ENCODE measurements around the gene CCT6B.

CCT6B gene

DNA sequence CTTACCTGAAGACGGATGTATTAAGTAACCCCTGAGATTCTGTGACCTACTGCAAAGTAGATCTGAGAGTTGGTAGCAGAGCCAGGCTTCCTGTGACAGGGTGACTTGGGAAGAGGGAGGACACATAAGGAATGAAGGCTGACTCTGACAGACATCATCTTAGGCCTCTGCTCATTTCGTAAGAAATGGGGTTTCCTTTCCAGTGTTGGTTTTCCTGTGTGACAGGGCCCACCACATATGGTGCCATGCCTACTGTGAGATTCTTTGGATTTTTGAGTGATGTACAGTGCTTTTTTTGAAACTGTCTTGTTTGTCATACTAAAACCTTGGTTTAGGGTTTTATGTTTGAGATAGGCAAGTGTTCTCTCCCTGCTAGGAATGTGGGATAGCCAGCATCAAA is 31.8 kb upstream of the CCT6B start:
- H3K4me3 ChIP-seq (ENCODE audit: low read length) = no peak overlapping the region
- H3K4me1 ChIP-seq (ENCODE audit: insufficient read depth, low read length) = no peaks in the 10 kb centered on the region
- H3K9me3 ChIP-seq (ENCODE audit: low read length) = no peaks in the 10 kb centered on the region
- peaks cover 96% of the 10 kb centered on the region for H3K36me3 ChIP-seq (ENCODE audit: insufficient read depth, low read length)
- no peak overlapping the region for H2AFZ ChIP-seq (ENCODE audit: low read depth, low read length)
- no peaks in the 10 kb centered on the region for H3K27me3 ChIP-seq (ENCODE audit: insufficient read depth, low read length)

DNA sequence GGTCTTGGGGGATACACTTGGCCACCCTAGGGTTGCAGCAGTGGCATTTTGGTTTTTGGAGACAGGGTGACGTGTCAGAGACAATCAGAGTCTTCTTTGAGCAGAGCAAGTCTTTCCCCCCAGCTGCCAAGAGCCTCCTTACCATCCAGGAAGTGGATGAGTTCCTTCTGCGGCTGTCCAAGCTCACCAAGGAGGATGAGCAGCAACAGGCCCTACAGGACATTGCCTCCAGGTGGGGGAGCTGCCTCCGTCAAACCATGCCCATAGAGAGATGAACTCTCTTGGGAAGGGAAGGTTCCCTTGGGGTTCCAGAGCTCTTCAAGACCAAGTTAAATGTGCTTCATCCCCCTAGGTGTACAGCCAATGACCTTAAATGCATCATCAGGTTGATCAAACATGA is 30.3 kb upstream of the CCT6B start:
- no peak overlapping the region for H2AFZ ChIP-seq (ENCODE audit: low read depth, low read length)
- no peaks in the 10 kb centered on the region for H3K27me3 ChIP-seq (ENCODE audit: insufficient read depth, low read length)
- no peaks in the 10 kb centered on the region for H3K4me1 ChIP-seq (ENCODE audit: insufficient read depth, low read length)
- H3K9me3 ChIP-seq (ENCODE audit: low read length) = no peaks in the 10 kb centered on the region
- H3K36me3 ChIP-seq (ENCODE audit: insufficient read depth, low read length) = peaks cover 93% of the 10 kb centered on the region
- no peak overlapping the region for H3K4me3 ChIP-seq (ENCODE audit: low read length)

GRCh38 chr17:34990921-34991365 is 29.7 kb upstream of the CCT6B start:
- Histone ChIP-seq H3K36me3 (ENCODE audit: insufficient read depth, low read length) (peaks cover 89% of the 10 kb centered on the region), H3K27me3 (ENCODE audit: insufficient read depth, low read length) (no peaks in the 10 kb centered on the region), H3K9me3 (ENCODE audit: low read length) (no peaks in the 10 kb centered on the region), H3K4me3 (ENCODE audit: low read length) (no peak overlapping the region), H2AFZ (ENCODE audit: low read depth, low read length) (no peak overlapping the region), H3K4me1 (ENCODE audit: insufficient read depth, low read length) (no peaks in the 10 kb centered on the region)

DNA sequence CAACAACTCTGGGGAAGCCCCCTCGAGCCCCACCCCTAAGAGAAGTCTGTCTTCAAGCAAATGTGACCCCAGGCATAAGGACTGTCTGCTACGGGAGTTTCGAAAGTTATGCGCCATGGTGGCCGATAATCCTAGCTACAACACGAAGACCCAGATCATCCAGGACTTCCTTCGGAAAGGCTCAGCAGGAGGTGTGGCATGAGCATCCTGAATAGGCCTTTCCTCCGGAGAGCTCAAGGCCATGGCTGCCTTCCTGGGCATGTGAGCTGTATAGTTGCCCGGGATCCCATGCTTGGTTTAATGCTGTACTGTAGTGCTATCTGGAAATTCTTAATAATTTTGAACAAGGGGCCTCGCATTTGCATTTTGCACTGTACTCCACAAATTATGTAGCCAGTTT is 28.2 kb upstream of the CCT6B start:
- no peaks in the 10 kb centered on the region for H3K27me3 ChIP-seq (ENCODE audit: insufficient read depth, low read length)
- no peak overlapping the region for H2AFZ ChIP-seq (ENCODE audit: low read depth, low read length)
- H3K4me3 ChIP-seq (ENCODE audit: low read length) = no peak overlapping the region
- H3K36me3 ChIP-seq (ENCODE audit: insufficient read depth, low read length) = peaks cover 84% of the 10 kb centered on the region
- H3K9me3 ChIP-seq (ENCODE audit: low read length) = no peaks in the 10 kb centered on the region
- H3K4me1 ChIP-seq (ENCODE audit: insufficient read depth, low read length) = no peaks in the 10 kb centered on the region

DNA sequence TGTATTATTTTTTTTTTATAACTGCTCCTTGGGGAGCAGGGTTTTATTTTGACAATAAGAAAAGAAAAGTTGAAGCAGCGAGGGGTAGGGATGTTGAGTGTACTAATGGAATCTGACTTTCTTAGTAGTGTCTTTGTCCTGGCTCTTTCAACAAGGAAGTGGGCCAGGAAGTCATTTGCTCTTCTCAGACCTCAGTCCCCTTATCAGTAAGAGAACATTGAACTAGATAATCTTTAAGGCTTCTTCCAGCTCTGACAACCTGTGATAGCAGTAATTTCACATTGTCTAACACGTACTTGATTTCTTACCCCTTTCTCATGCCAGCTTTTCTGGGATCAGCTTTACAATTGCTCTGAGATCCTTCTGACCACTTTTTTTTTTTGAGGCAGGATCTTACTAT is 27.4 kb upstream of the CCT6B start:
- H3K27me3 ChIP-seq (ENCODE audit: insufficient read depth, low read length) = no peaks in the 10 kb centered on the region
- H3K9me3 ChIP-seq (ENCODE audit: low read length) = no peaks in the 10 kb centered on the region
- peaks cover 2% of the 10 kb centered on the region for H3K4me1 ChIP-seq (ENCODE audit: insufficient read depth, low read length)
- peaks cover 82% of the 10 kb centered on the region for H3K36me3 ChIP-seq (ENCODE audit: insufficient read depth, low read length)
- no peak overlapping the region for H3K4me3 ChIP-seq (ENCODE audit: low read length)
- H2AFZ ChIP-seq (ENCODE audit: low read depth, low read length) = no peak overlapping the region

DNA sequence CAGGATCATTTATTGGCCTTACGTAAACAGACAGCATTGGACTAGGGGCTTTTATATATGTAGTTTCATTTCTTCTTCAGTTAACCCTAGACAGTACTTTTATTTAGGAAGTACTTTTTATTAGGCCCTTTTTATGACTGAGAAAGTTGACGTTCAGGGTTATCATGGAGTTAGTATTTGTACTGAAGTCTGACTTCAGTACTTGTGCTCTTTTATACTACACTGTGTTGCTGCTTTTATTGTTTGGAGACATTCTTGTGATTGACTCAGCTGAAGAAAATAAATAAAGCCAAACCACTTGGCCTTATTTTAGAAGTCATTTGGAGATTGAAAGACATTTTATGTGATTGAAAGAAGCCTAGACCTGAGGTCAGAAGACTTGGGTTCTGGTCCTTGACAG is 26.0 kb upstream of the CCT6B start:
- no peak overlapping the region for H2AFZ ChIP-seq (ENCODE audit: low read depth, low read length)
- no peaks in the 10 kb centered on the region for H3K9me3 ChIP-seq (ENCODE audit: low read length)
- no peaks in the 10 kb centered on the region for H3K27me3 ChIP-seq (ENCODE audit: insufficient read depth, low read length)
- peaks cover 79% of the 10 kb centered on the region for H3K36me3 ChIP-seq (ENCODE audit: insufficient read depth, low read length)
- H3K4me3 ChIP-seq (ENCODE audit: low read length) = no peak overlapping the region
- H3K4me1 ChIP-seq (ENCODE audit: insufficient read depth, low read length) = peaks cover 2% of the 10 kb centered on the region

DNA sequence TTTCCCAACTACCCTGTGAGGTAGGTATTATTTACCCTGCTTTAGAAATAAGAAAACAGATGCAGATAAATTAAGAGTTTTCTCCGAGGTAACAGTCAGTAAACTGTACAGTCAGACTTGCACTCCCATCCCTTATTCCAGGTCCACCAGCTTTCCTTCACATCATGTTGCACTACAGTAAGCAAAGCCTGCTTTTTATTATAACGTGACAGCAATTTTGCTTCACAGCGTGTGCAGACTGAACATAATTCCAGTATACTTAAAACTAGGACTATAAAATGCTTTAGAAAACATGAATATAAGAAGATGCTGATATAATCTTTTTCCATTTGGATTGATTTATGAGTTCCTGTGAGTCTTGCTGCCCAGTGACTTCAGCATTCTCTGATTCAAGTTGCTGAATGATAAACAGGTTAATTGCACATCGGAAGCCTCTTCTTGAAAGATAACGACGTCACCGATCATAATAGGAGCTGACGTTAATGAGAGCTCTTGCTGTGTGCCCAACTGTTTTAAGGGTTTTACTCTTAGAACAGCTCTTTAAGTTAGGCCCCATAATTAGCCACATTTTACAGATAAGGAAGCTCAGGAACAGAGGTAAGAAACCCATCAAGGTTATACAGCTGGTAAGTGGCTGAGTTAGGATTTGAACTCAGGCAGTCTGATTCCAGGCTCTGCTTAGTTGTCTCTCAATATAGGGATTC is 20.4 kb upstream of the CCT6B start:
- H3K4me1 ChIP-seq (ENCODE audit: insufficient read depth, low read length) = peaks cover 11% of the 10 kb centered on the region
- H3K27me3 ChIP-seq (ENCODE audit: insufficient read depth, low read length) = no peaks in the 10 kb centered on the region
- peak overlapping the region; percentile 22 for H2AFZ ChIP-seq (ENCODE audit: low read depth, low read length)
- peak overlapping the region; percentile 90 for H3K4me3 ChIP-seq (ENCODE audit: low read length)
- H3K36me3 ChIP-seq (ENCODE audit: insufficient read depth, low read length) = peaks cover 29% of the 10 kb centered on the region
- H3K9me3 ChIP-seq (ENCODE audit: low read length) = no peaks in the 10 kb centered on the region

DNA sequence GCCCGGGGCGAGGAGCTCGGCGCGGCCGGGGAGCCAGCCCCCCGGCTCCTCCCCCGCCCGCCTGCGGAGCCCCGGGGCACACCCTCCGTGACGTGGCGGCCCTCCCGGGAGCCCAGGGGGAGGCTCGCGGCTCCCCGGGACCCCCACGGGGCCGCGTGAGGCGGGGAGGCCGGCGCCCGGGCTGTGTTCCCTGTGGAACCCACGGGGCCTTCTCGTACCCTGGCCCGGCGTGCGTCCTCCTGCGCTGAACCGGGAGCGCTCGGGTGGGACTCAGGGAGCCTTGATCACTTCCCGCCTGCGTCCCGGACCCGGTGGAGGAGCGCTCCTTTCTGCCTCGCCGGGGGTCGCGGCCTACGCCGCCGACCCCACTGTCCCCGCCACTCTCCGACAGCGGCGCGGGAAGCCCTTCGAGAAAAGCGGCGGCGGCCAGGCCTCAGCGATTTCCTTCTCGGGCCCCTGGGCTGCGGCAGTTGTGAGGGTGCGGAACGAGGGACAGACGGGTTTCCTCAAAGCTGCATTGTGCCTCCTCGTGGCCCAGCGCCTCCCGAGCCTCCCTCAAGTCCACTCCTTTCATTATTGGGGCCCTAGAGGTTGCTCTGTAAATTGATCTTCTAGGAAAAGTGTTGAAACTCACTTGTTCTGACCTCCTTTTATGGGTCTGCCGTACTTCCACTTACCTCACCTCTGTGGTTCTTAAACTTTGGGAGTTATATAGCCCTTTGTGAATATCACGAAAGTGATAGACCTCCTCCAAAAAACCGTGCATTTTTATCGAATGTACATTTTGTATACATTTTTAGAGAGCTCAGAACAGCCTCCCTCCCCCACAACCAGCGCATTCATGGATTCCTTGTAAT is 19.6 kb upstream of the CCT6B start:
- Histone ChIP-seq H3K4me1 (ENCODE audit: insufficient read depth, low read length) (peaks cover 11% of the 10 kb centered on the region), H3K27me3 (ENCODE audit: insufficient read depth, low read length) (no peaks in the 10 kb centered on the region), H3K9me3 (ENCODE audit: low read length) (no peaks in the 10 kb centered on the region), H3K36me3 (ENCODE audit: insufficient read depth, low read length) (peaks cover 25% of the 10 kb centered on the region), H3K4me3 (ENCODE audit: low read length) (peak overlapping the region; percentile 90), H2AFZ (ENCODE audit: low read depth, low read length) (peak overlapping the region; percentile 22)

GRCh38 chr17:34980353-34980680 is 19.1 kb upstream of the CCT6B start, which contains the start of gene LIG3:
Gene LIG3 (plus strand): TSS chr17:34980512. CDS start chr17:34983006, 2,494 bp downstream.
- peaks cover 11% of the 10 kb centered on the region for H3K4me1 ChIP-seq (ENCODE audit: insufficient read depth, low read length)
- peak within 1 kb of the TSS; percentile 22 for H2AFZ ChIP-seq (ENCODE audit: low read depth, low read length)
- no peaks in the 10 kb centered on the region for H3K27me3 ChIP-seq (ENCODE audit: insufficient read depth, low read length)
- peak within 1 kb of the TSS; percentile 90 for H3K4me3 ChIP-seq (ENCODE audit: low read length)
- H3K36me3 ChIP-seq (ENCODE audit: insufficient read depth, low read length) = peaks cover 19% of the 10 kb centered on the region
- H3K9me3 ChIP-seq (ENCODE audit: low read length) = no peaks in the 10 kb centered on the region

GRCh38 chr17:34979650-34980352 is 18.5 kb upstream of the CCT6B start:
- Histone ChIP-seq H3K9me3 (ENCODE audit: low read length) (no peaks in the 10 kb centered on the region), H3K27me3 (ENCODE audit: insufficient read depth, low read length) (no peaks in the 10 kb centered on the region), H3K4me3 (ENCODE audit: low read length) (peak overlapping the region; percentile 90), H3K36me3 (ENCODE audit: insufficient read depth, low read length) (peaks cover 15% of the 10 kb centered on the region), H2AFZ (ENCODE audit: low read depth, low read length) (peak overlapping the region; percentile 22), H3K4me1 (ENCODE audit: insufficient read depth, low read length) (peaks cover 11% of the 10 kb centered on the region)

DNA sequence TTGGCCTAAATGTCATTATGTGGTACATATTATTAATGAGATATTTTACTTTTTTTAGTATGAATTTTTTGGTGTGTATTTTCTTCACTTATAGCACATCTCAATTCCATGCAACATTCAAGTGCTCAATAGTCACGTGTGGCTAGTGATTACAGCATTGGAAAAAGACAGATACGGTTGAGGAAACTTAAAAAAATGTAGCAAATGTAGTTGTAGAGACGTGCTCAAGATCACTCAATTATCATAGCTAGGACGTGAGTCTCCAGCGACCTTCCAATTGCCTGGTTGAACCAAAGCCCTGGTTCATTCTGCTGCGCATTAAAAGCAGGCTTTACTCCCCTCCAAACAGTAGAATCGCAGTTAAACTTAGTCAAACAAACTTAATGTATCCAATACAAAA is 17.9 kb upstream of the CCT6B start:
- no peak overlapping the region for H3K4me3 ChIP-seq (ENCODE audit: low read length)

GRCh38 chr17:34974794-34975785 is 13.8 kb upstream of the CCT6B start:
- no peak overlapping the region for H2AFZ ChIP-seq (ENCODE audit: low read depth, low read length)
- H3K36me3 ChIP-seq (ENCODE audit: insufficient read depth, low read length) = no peaks in the 10 kb centered on the region
- H3K4me1 ChIP-seq (ENCODE audit: insufficient read depth, low read length) = peaks cover 2% of the 10 kb centered on the region
- no peak overlapping the region for H3K4me3 ChIP-seq (ENCODE audit: low read length)
- no peaks in the 10 kb centered on the region for H3K9me3 ChIP-seq (ENCODE audit: low read length)
- H3K27me3 ChIP-seq (ENCODE audit: insufficient read depth, low read length) = no peaks in the 10 kb centered on the region

More for the DNA sequence above, 17.9 kb upstream of the CCT6B start:
- H2AFZ ChIP-seq (ENCODE audit: low read depth, low read length) = no peak overlapping the region
- H3K9me3 ChIP-seq (ENCODE audit: low read length) = no peaks in the 10 kb centered on the region
- H3K4me1 ChIP-seq (ENCODE audit: insufficient read depth, low read length) = peaks cover 11% of the 10 kb centered on the region
- peaks cover 15% of the 10 kb centered on the region for H3K36me3 ChIP-seq (ENCODE audit: insufficient read depth, low read length)
- no peaks in the 10 kb centered on the region for H3K27me3 ChIP-seq (ENCODE audit: insufficient read depth, low read length)

Data from neuron (in vitro differentiated cells).